ENCODE data around the gene EFCAB12.
"Not testable (repeated sequence)": the region's sequence is repeated elsewhere in the genome, so short reads cannot be mapped to it uniquely, and the experiment has no call there.

The EFCAB12 gene

DNA sequence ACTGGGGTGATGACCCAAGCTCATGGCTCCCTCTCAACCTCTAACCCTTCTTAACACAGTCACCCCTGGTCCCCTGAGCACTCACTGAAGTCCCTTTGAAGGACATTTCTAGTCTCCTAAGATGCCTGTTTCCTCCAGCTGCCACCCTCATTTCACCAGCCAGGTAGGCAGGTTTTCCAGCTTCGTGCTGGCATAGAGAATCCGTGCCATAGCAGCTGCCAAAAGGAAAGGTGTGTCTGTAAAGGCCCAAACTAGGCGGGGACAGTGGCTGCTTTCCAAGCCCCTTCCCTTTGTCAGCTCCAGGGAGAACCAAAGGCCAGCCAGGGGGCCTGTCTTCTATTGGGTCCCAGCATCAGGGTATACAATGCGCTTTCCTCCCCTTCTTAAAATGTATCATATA is 36.9 kb downstream of the EFCAB12 start:
- not testable (repeated sequence) for FAIRE-seq

DNA sequence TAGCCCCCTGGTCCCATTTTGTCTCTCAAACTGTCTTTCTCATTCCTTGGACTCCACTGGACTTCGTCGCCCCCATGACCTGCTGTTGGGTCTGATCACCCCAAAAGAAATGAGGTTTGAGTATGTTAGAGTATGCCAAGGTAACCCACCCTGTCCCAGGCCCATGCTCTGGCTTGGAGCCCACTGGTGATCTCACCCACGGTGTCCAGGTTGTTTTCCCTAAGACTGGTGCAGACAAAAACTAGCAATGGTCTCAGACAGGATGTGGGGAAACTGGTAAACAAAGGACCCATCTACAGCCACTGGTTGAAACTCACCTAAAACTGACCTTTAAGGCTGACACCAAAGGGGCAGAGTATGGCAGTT is 38.9 kb downstream of the EFCAB12 start:
- no peak for FAIRE-seq

DNA sequence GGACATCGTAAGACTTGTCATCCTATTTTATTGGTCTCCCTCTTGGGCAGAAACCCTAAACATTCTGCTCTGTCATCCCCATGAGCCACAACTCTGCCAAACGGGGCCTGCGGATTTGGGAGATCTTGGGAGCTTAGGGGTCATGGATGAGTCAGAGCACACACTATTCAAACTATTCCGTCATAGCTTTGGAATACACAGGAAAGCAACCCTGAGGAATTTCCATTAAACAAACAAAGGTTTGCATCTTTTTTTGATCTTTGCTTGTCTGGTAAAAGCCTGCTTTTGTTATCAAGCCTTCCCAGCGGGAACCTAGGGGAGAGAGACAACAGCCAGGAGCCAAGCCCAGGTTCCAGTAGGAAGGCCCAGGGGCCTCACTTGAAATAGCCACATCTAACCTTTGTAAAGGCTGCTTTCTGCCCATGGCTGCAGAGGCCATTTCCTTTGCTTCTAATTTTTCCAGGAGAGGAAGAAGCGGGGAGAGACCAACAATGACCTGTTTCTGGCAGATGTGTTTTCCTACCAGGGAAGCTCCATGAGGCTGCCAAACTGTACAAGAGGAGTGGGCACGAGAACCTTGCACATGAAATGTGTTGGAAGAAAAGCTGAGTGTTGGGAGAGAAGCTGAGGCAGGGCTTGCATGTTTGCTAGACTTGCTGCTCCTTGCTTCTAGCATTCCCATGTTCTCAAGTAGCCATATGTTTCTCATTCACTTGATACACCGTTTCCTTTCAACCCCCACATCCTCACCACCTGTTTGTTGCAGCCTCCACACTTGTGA is 39.5 kb downstream of the EFCAB12 start:
- not testable (repeated sequence) for FAIRE-seq

DNA sequence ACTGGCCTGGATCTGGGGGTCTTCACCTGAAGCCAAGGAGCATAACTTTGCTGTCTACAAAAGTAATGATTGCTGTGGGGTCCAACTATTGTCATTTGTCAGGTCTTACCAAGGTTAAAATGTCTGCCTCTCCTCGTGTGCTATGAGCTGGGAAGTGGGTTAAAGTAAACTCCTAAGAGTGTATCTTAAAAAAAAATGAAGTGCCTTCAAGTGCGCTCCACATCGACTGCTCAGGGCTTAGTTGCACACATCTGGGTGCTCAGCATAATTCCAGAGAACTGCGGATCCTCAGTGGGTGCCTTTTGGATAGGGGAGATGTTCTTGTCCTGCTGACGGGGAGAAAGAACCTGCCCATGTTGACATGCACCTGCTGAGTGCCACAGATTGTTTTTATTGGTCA is 40.9 kb downstream of the EFCAB12 start:
- FAIRE-seq: no peak

DNA sequence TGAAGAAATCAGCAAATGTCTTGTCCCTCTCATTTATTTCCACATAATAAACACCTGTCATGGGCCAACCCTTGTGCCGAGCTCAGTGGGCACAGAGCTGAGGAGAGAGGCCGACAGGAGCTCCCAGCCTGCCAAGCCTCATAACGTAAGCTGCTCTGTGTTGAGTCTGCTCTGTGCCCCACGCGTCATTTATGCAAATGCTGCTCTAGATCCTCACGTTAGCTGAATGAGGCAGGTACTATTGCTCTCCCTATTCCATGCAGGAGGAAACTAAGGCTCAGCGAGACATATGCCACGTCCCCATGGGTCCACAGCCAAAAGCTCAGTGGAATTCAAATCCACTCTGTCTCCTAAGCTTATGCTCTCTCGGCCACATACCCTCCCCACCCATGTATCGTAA is 41.5 kb downstream of the EFCAB12 start:
- no peak for FAIRE-seq

DNA sequence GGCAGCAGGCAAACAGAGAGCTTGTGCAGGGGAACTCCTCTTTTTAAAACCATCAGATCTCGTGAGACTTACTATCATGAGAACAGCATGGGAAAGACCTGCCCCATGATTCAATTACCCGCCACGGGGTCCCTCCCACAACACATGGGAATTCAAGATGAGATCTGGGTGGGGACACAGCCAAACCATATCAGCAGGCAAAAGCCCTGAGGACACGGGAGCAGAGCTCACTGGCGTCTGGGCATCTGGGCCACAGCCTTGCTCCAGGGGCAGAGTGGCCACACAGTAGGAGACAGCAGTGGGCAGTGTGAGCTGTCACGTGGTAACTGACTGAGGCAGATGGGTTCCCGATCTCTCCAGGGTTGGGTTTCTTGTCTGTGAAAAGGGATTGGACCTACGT is 42.9 kb downstream of the EFCAB12 start:
- not testable (repeated sequence) for FAIRE-seq

DNA sequence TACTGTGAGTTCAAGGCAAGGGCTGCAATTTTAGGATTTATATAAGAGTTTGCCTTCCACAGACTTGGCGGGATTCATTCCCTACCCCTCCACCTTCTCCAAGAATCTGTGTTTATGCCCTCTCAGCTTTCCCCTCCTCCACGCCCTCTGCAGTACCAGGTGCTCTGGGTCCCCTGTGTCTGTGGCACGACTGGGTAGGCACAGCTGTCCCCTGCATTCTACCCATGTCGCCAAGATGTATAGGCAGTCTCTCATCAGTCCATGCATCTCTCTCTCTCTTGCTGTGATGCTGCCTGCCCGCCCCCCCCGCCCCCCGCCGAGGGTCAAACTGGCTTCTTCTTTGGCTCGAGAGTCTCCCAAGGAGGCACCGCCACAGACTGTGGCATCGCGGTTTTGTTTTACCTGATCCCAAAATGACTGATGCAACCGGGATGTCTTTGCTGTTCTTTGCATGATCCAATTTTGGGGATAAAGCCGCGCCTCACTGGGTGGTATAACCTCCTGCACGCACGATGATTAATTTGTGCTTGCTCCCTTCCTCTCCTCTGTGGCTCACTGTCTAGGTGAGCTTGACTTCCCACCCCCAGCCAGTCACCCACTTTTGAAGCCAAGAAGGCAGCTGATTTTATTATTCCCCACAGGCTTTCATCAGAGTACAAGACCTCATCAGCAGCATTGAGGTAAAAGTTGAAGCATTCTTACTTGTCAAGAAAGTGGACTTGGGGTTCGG is 43.7 kb downstream of the EFCAB12 start:
- no peak for FAIRE-seq

DNA sequence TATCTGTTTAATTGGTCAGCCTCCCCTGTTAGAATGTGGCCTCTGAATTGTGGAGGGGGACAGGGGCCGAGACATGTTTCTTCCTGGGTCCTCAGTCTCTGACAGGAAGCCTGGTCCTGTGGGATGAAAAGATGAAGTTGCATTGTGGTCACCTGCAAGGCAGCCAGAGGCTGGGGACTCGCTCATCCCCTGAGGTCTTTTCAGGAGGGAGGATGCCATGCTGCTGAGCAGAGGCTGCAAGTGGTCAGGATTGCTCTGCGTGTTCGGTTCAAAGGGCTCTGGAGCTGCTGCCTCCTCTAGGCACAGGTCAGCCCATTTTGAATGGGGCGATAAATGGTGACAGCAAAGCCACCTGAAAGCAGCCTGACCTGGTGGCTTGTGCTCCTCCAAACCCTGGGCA is 44.3 kb downstream of the EFCAB12 start:
- FAIRE-seq: not testable (repeated sequence)

DNA sequence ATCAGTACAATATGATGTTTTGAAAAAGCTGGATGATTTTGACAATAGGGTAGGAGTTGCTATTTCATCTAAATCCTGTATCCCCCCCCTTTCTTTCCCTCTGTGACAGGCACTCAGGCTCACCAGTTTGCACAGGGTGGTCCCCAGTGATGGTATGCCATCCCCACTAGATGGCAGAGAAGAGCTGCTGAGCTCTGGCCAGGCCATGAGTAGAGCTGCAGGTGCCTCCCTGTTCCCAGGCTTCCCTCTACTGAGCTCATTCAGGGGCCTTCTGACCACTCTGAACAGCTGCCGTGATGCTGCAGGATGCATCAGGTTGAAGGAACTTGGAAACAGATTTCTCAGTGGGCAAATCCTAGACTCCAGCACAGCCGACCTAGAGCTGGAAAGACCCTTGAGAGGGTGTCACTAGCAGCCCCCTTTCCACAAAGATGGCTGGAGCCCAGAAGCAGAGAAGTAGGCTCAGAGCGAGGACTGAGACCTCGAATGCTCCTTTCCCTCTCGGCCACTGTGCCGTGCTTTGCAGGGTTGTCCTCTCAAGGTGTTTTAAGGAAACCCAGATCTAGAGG is 45.1 kb downstream of the EFCAB12 start:
- no peak for FAIRE-seq

DNA sequence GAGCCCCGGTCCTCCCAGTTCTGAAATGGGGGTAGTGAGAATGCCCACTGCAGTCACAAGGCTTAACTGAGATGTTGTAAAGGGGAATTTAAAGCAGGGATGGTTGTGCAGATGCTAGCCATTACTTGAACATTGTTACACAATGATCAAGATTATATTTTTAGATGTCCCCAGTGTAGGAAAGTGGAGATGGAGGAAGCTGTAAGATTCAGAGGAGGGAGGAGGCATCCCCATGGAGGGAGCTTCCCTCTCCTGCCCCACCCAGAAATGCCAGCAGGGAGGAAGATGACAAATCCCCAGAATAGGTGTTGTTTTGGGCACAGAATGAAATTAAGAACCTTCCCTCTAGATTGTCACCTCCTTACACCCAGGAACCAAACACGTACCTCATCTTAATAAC is 46.1 kb downstream of the EFCAB12 start:
- FAIRE-seq: no peak

DNA sequence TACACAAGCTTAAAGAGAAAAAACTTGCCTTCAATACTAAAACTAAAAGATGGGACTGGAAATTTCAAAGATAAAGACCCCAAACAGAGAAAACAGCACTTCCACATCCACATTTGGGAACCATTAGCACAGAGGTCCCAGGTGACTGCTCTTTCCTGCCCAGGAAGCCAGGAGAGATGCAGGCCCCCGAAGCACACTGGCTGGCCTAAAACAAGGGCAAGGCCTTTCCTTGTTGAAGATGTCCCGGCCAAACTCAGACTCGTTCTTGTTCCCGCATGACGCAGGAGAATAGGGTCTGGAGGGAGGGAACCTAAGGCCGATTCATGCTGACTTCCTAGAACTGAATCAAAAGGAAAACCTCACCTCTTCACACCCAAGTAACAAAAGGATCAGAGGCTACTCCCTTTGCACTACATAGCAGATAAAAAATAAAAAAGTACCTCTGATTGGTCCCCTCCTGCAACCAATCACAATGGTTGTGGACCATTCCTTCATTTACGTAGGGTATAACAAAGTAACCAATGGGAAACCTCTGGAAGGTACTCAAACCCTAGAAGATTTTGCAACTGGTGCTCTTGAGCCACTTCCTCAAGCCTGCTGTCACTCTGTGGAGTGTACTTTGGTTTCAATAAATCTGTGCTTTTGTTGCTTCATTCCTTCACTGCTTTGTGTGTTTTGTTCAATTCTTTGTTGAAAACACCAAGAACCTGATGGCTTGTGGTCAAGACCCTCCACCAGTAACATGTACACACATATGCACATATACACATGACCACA is 48.7 kb downstream of the EFCAB12 start:
- FAIRE-seq: no peak

DNA sequence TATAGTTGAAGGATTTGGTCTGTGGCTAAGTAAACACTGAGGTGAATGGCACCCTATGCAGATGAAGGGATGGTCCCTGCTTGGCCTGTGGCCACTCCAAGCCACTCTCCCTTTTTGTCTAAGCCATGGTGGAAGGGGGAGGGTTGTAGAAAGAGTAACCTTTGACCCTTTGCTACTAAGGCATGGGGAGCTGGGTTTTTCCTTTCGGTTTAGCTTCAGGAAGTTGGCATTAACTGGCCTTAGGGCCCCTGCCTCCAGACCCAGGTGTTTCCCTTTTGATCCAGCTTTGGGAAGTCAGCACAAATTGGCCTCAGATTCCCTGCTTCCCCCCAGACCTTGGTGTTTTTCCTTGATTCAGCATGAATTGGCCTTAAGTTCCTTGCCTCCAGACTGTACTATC is 49.5 kb downstream of the EFCAB12 start:
- FAIRE-seq: no peak

DNA sequence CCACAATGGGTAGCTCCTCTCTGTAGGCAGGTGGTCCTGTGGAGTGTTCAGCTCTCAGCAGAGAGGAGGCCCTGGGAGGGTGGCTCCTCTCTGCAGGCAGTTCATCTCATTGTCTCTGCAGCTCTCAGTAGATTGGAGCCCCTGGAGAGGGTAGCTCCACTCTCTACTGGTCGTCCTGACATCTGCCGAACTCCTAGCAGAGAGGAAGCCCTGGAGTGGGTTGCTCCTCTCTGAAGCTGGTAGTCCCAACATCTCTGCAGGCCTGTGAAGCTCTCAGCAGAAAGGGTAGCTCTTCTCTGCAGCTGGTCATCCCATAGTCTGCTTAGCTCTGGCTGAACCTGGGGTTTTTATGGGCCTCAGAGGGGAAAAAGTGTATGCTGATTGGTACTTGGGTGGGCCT is 50.8 kb downstream of the EFCAB12 start:
- no peak for FAIRE-seq

DNA sequence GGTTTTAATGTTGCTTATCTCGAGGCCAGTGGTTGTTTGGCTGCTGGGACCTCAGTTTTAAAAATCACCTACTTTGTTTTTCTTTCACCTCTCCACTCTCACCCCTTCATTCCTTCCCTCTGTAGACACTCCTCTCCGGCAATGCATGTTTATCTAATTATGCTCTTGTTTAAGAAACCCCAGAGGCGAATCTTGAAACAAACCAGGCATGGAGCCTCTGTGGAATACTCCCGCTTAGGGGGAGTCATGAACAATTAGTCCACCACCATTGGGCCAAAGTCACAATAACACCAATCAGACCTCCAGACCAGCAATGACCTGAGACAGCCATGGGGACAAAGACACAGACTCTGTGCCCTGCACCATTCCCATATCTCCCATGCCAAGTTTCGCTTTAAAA is 53.3 kb downstream of the EFCAB12 start:
- no peak for FAIRE-seq

DNA sequence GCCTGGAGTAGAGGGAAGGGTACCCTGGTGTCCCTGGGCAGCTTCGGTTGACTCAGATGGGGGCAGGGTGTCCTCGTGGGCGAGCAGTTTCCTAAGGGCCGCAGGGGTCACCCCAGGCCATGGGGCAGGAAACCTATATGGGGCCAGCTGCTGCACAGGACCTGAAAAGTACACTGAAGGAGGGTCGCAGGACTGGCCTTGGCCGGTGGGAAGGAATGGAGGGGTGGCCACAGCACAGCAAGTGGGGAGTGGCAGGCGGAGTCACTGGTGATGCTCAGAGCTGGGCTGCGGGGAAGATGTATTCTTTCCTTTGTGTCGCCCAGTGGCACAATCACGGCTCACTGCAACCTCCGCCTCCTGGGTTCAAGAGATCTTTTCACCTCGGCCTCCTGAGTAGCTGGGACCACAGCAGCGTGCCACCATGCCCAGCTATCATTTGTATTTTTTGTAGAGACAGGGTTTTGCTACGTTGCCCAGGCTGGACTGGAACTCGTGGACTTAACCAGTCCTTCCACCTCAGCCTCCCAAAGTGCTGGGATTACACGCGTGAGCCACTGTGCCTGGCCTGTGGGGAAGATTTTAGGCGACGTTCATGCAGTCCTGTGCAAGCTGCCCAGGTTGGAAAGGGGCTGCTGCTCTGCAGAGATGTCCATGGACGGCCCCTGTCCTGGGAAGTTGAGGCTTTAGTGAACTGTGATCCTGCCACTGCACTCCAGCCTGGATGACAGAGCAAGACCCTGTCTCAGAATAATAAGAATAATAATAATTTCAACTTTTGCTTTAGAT is 57.2 kb downstream of the EFCAB12 start:
- no peak for FAIRE-seq

DNA sequence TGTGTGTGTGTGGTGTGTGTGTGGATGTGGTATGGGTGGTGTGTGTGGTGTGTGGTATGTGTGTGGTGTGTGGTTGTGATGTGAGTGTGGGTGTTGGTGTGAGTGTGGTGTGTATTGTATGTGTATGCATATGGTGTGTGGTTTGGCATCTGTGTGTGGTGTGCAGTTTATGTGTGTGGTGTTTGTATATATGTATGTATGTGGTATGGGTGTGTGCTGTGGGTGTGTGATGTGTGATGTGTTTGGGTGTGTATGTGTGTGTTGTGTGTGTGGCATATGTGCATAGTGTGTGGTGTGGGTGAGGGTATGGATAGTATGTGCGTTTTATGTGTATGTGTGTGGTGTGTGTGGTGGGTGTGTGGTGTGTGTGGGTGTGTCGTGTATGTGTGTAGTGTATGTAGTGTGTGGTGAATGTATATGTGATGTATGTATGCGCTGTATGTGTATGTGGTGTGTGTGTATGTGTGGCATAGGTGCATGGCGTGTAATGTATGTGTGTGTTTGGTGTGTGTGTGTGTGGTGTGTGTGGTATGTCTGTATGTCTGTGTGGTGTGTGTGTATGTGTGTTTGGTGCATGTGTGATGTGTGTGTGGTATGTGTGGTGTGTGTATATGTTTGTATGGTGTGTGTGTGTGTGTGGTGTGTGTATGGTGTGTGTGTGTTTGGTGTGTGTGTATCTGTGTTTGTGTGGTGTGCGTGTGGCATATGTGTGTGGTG is 58.0 kb downstream of the EFCAB12 start:
- FAIRE-seq: no peak

DNA sequence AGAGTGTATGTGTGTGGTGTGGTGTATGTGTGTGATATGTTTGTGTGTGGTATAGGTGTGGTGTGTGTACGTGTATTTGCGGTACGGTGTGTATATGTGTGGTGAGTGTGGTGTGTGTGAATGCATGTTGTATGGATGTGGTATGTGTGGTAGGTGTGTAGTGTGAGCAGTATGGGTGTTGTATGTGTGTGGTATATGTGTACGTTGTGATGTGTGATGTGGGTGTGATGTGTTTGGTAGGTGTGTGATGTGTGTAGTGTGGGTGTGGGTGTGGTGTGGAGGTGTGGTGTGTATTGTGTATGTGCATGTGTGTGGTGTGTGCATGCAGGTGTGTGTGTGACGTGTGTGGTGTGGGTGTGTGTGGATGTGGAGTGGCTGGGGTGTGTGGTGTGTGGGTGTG is 58.7 kb downstream of the EFCAB12 start:
- no peak for FAIRE-seq

DNA sequence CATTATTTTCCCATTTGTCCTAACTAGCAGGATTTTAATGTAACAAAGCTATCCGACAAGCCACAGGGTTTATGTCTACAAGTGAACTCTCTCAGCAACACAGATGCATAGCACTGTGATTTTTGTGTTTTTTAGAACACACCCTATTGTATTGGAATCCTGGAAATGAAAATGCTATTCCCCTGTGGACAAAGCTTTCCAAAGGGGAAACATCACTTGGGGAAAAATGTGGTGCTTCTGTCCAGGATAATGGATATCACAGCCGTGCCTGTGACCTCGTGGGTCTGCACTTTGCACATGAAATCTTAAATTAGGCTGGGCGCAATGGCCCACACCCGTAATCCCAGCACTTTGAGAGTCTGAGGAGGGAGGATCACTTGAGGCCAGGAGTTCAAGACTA is 60.6 kb downstream of the EFCAB12 start:
- no peak for FAIRE-seq

DNA sequence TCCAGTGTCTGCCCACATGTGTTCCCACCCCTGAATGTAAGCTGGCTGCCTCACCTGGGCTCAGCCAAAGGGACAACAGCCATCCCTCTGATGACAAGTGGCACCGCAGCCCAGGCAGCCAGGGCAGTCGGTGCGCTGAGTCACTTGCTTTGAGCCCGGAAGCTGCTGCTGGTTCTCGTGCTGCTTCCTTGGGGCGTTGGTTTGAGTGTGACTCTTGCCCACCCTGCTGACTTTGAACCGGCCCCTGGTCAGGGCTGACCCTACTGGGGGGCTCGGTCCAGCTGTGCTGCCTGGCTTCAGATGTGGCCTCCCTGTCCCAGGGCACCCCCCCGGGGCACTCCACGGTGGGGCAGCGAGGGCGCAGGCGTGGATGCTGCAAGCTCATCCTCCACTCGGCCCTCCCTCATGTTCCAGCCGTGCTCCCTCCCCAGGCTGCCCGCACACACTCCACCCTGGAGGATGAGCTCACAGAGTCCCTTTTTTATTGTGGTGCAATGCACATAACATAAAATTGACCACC is 62.1 kb downstream of the EFCAB12 start:
- FAIRE-seq: no peak

DNA sequence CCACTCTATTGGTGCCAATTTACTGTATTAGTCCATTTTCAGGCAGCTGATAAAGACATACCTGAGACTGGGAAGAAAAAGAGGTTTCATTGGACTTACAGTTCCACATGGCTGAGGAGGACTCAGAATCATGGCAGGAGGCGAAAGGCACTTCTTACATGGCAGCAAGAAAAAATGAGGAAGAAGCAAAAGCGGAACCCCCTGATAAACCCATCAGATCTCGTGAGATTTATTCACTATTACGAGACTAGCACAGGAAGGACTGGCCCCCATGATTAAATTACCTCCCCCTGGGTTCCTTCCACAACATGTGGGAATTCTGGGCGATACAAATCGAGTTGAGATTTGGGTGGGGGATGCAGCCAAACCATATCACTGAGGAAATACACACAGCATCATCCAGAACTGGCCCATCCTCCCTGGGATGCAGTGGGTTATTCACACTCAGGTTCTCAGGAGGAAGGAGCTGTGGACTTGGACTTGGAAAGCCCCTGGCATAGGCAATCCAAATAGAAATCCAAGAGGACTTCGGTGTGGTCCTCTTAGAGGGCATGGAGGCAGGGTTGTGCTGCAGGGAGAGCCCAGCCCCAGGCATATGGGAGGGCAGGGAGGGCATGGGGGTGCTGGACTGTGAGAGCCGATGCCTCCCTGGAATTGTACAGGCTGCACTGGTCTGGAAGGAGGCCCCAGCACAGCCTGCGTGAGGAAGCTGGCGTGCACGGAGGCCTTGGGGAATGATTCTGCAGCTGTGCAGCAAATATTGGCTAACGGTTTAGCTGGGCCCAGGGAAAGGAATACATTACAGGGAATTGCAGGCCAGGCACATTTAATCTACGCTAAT is 62.9 kb downstream of the EFCAB12 start:
- no peak for FAIRE-seq

DNA sequence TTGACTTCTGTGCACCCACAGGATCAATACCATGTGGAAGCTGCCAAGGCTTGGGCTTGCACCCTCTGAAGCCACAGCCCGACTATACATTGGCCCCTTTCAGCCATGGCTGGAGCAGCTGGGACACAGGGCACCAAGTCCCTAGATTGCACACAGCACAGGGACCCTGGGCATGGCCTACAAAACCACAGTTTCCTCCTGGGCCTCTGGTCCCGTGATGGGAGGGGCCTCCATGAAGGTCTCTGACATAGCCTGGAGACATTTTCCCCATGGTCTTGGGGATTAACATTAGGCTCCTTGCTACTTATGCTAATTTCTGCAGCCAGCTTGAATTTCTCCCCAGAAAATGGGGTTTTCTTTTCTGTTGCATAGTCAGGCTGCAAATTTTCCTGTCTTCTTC is 63.6 kb downstream of the EFCAB12 start:
- not testable (repeated sequence) for FAIRE-seq
